Thoracic aorta (tissue), 2 donors: ENCODE measurements around the gene AUTS2. TPM values are rescaled to one million over a fixed set of nuclear protein-coding genes. Genes with fewer than 3 reads are reported as not detected.

Experiments
- ATAC-seq: fragments of 150-250 bp; one replicate; pipeline ENCODE4 v1.8.0; 2017; ENCODE audit warnings: low read depth; ENCODE audit not compliant: insufficient number of reproducible peaks, low FRiP score
- DNase-seq: peaks from one replicate; pipeline ENCODE4 v3.0.0-alpha.2; 2020; ENCODE audit warnings: low spot score
- H3K27ac ChIP-seq, 2 donors: fragments of 200-600 bp; sonication (generic); 1 replicate in 1 of 2; 2 replicates in 1 of 2; pipeline ENCODE4 v1.5.1; 2016; ENCODE audit warnings: mild to moderate bottlenecking in 2 of 2, moderate library complexity in 2 of 2
- H3K27me3 ChIP-seq: fragments of 200-600 bp; sonication (generic); replicated peaks from 2 replicates; pipeline ENCODE4 v1.6.0; 2016; ENCODE audit warnings: mild to moderate bottlenecking; ENCODE audit not compliant: insufficient read depth
- H3K36me3 ChIP-seq: fragments of 200-600 bp; sonication (generic); one replicate; pipeline ENCODE4 v1.5.1; 2016
- H3K4me1 ChIP-seq, 2 donors: fragments of 200-600 bp; sonication (generic); 1 replicate in 1 of 2; 2 replicates in 1 of 2; pipeline versions ENCODE4 v1.5.1 to v1.6.0; 2016; ENCODE audit warnings: low read depth in 2 of 2, mild to moderate bottlenecking in 1 of 2; ENCODE audit not compliant: control insufficient read depth in 1 of 2
- H3K4me3 ChIP-seq: fragments of 200-600 bp; sonication (generic); 2 replicates; pipeline ENCODE4 v1.5.1; 2016; ENCODE audit warnings: mild to moderate bottlenecking
- H3K9me3 ChIP-seq: fragments of 200-600 bp; sonication (generic); 2 replicates; pipeline ENCODE4 v1.5.1; 2016
- CTCF ChIP-seq: fragments of 200-600 bp; sonication (generic); IDR thresholded peaks from one replicate; pipeline ENCODE4 v1.5.1; 2019; ENCODE audit warnings: antibody characterized with exemption
- total RNA-seq, 2 donors: library from RNA; depleted of rRNA; stranded (reverse); fragments of >200 nt; gene quantifications; one replicate each; pipeline versions ENCODE4 v1.1.0 to v1.2.3, GENCODE V29; 2016

The AUTS2 gene
- total RNA-seq, 2 donors from 2014 or later, result 49.4 to 101 TPM

GRCh38 chr7:70334295-70334694, 736.0 kb downstream of the AUTS2 start:
- no peak for TF ChIP-seq CTCF

GRCh38 chr7:70334871-70335270, 736.6 kb downstream of the AUTS2 start:
- H3K27me3 ChIP-seq, result no peaks in the 10 kb centered on the region
- no peak for DNase-seq
- H3K4me1 ChIP-seq, result no peaks in the 10 kb centered on the region
- no peak overlapping the region for H3K27ac ChIP-seq
- no peak for TF ChIP-seq CTCF
- H3K9me3 ChIP-seq, result no peaks in the 10 kb centered on the region
- no peak overlapping the region for H3K4me3 ChIP-seq
- no peaks in the 10 kb centered on the region for H3K36me3 ChIP-seq
- ATAC-seq, result no peak

More at GRCh38 chr7:70334295-70334694, 736.0 kb downstream of the AUTS2 start:
- H3K9me3 ChIP-seq, result no peaks in the 10 kb centered on the region
- H3K4me3 ChIP-seq, result no peak overlapping the region
- no peaks in the 10 kb centered on the region for H3K27me3 ChIP-seq
- no peaks in the 10 kb centered on the region for H3K36me3 ChIP-seq
- ATAC-seq (no peak), DNase-seq (no peak)
- H3K4me1 ChIP-seq, result no peaks in the 10 kb centered on the region
- no peak overlapping the region for H3K27ac ChIP-seq

GRCh38 chr7:70336536-70336935, 738.3 kb downstream of the AUTS2 start:
- ATAC-seq (no peak), DNase-seq (no peak)
- H3K9me3 ChIP-seq, result no peaks in the 10 kb centered on the region
- H3K27ac ChIP-seq, result no peak overlapping the region
- H3K4me3 ChIP-seq, result no peak overlapping the region
- H3K36me3 ChIP-seq, result no peaks in the 10 kb centered on the region
- H3K4me1 ChIP-seq, result no peaks in the 10 kb centered on the region
- no peak for TF ChIP-seq CTCF
- H3K27me3 ChIP-seq, result no peaks in the 10 kb centered on the region

GRCh38 chr7:70338015-70338414, 739.7 kb downstream of the AUTS2 start:
- Histone ChIP-seq H3K36me3 (no peaks in the 10 kb centered on the region), H3K27me3 (no peaks in the 10 kb centered on the region), H3K27ac (no peak overlapping the region), H3K4me1 (no peaks in the 10 kb centered on the region), H3K9me3 (no peaks in the 10 kb centered on the region), H3K4me3 (no peak overlapping the region)
- DNase-seq (no peak), ATAC-seq (no peak)
- no peak for TF ChIP-seq CTCF

GRCh38 chr7:70340236-70340635, 742.0 kb downstream of the AUTS2 start:
- DNase-seq (no peak), ATAC-seq (no peak)
- Histone ChIP-seq H3K4me1 (no peaks in the 10 kb centered on the region), H3K27ac (no peak overlapping the region), H3K36me3 (no peaks in the 10 kb centered on the region), H3K9me3 (no peaks in the 10 kb centered on the region), H3K27me3 (no peaks in the 10 kb centered on the region), H3K4me3 (no peak overlapping the region)
- no peak for TF ChIP-seq CTCF
